Measurements from ENCODE around the gene PLA2G15. TPM values are rescaled to one million over a fixed set of nuclear protein-coding genes. Genes with fewer than 3 reads are reported as not detected.

PLA2G15 gene
- total and polyA plus RNA-seq, 4 donors = 7.2 to 28.4 (median 10.5) TPM

- H3K4me1 ChIP-seq (ENCODE audit: control insufficient read depth in 1 of 2, insufficient read depth in 2 of 2, low read length in 2 of 2) = no peaks in the 10 kb centered on the region
- no peak overlapping the region for H3K27ac ChIP-seq (ENCODE audit: low read depth in 1 of 2, low read length in 2 of 2)
- 68 to 70% methylated on average over 11 of the region's 11 CpGs for WGBS, 2 donors
- H3K36me3 ChIP-seq (ENCODE audit: control insufficient read depth in 1 of 2, insufficient read depth in 2 of 2, low read length in 1 of 2) = peaks cover 5 to 16% of the 10 kb centered on the region in 2 donors
- no peak for DNase-seq
- no peaks in the 10 kb centered on the region for H3K27me3 ChIP-seq (ENCODE audit: control insufficient read depth in 1 of 2, insufficient read depth in 2 of 2, low read length in 1 of 2)
- no peak for ATAC-seq (ENCODE audit: low FRiP score)
- no peak overlapping the region for H3K4me3 ChIP-seq (ENCODE audit: low read length in 2 of 2)
- intact Hi-C loops (cut with DNase I) = no loop called here
- no peaks in the 10 kb centered on the region for H3K9me3 ChIP-seq (ENCODE audit: control insufficient read depth, low read length)
These were observed 54.6 kb downstream of the PLA2G15 start for GRCh38 chr16:68299571-68300453.

GRCh38 chr16:68300734-68301459, 55.7 kb downstream of the PLA2G15 start:
- ATAC-seq (ENCODE audit: low FRiP score) (no peak), DNase-seq (no peak)
- Histone ChIP-seq H3K4me1 (ENCODE audit: control insufficient read depth in 1 of 2, insufficient read depth in 2 of 2, low read length in 2 of 2) (no peaks in the 10 kb centered on the region), H3K9me3 (ENCODE audit: control insufficient read depth, low read length) (no peaks in the 10 kb centered on the region), H3K4me3 (ENCODE audit: low read length in 2 of 2) (no peak overlapping the region), H3K27ac (ENCODE audit: low read depth in 1 of 2, low read length in 2 of 2) (no peak overlapping the region), H3K36me3 (ENCODE audit: control insufficient read depth in 1 of 2, insufficient read depth in 2 of 2, low read length in 1 of 2) (peaks cover 10 to 16% of the 10 kb centered on the region in 2 donors), H3K27me3 (ENCODE audit: control insufficient read depth in 1 of 2, insufficient read depth in 2 of 2, low read length in 1 of 2) (no peaks in the 10 kb centered on the region)
- intact Hi-C loops (cut with DNase I) = no loop called here
- WGBS, 2 donors = 76 to 79% methylated on average over 7 of the region's 7 CpGs

- no peak overlapping the region for H3K4me3 ChIP-seq (ENCODE audit: low read length in 2 of 2)
- ATAC-seq (ENCODE audit: low FRiP score) = no peak
- H3K27ac ChIP-seq (ENCODE audit: low read depth in 1 of 2, low read length in 2 of 2) = no peak overlapping the region
- H3K9me3 ChIP-seq (ENCODE audit: control insufficient read depth, low read length) = no peaks in the 10 kb centered on the region
- DNase-seq = no peak
- H3K27me3 ChIP-seq (ENCODE audit: control insufficient read depth in 1 of 2, insufficient read depth in 2 of 2, low read length in 1 of 2) = no peaks in the 10 kb centered on the region
- H3K36me3 ChIP-seq (ENCODE audit: control insufficient read depth in 1 of 2, insufficient read depth in 2 of 2, low read length in 1 of 2) = peaks cover 5 to 7% of the 10 kb centered on the region in 2 donors
- WGBS, 2 donors = 90 to 94% methylated on average over 3 of the region's 3 CpGs
- peaks cover 0 to 6% of the 10 kb centered on the region in 2 donors for H3K4me1 ChIP-seq (ENCODE audit: control insufficient read depth in 1 of 2, insufficient read depth in 2 of 2, low read length in 2 of 2)
- intact Hi-C loops (cut with DNase I) = no loop called here
These were observed 61.5 kb downstream of the PLA2G15 start for GRCh38 chr16:68306633-68307032.

- ATAC-seq (ENCODE audit: low FRiP score) (no peak), DNase-seq (no peak)
- intact Hi-C loops (cut with DNase I) = loop anchor here (5.0 kb wide), 2 partner anchors 47 to 62 kb away; partner anchors contain the start of genes PLA2G15 (in 1 of the 2) and SLC7A6 (in 1 of the 2)
- H3K36me3 ChIP-seq (ENCODE audit: control insufficient read depth in 1 of 2, insufficient read depth in 2 of 2, low read length in 1 of 2) = peaks cover 0 to 5% of the 10 kb centered on the region in 2 donors
- no peaks in the 10 kb centered on the region for H3K9me3 ChIP-seq (ENCODE audit: control insufficient read depth, low read length)
- no peaks in the 10 kb centered on the region for H3K27me3 ChIP-seq (ENCODE audit: control insufficient read depth in 1 of 2, insufficient read depth in 2 of 2, low read length in 1 of 2)
- H3K27ac ChIP-seq (ENCODE audit: low read depth in 1 of 2, low read length in 2 of 2) = no peak overlapping the region
- peaks cover 0 to 6% of the 10 kb centered on the region in 2 donors for H3K4me1 ChIP-seq (ENCODE audit: control insufficient read depth in 1 of 2, insufficient read depth in 2 of 2, low read length in 2 of 2)
- H3K4me3 ChIP-seq (ENCODE audit: low read length in 2 of 2) = peak overlapping the region in 1 of 2 donors; percentile 73
- 45 to 48% methylated on average over 6 of the region's 6 CpGs for WGBS, 2 donors
These were observed 64.6 kb downstream of the PLA2G15 start for GRCh38 chr16:68309799-68310198.

GRCh38 chr16:68310437-68310773, 65.2 kb downstream of the PLA2G15 start:
- H3K9me3 ChIP-seq (ENCODE audit: control insufficient read depth, low read length) = no peaks in the 10 kb centered on the region
- peaks cover 0 to 2% of the 10 kb centered on the region in 2 donors for H3K36me3 ChIP-seq (ENCODE audit: control insufficient read depth in 1 of 2, insufficient read depth in 2 of 2, low read length in 1 of 2)
- ATAC-seq (ENCODE audit: low FRiP score) (peak; percentile 55), DNase-seq (peak; percentile 67 to 77)
- H3K27me3 ChIP-seq (ENCODE audit: control insufficient read depth in 1 of 2, insufficient read depth in 2 of 2, low read length in 1 of 2) = no peaks in the 10 kb centered on the region
- peak overlapping the region; percentile 73 for H3K4me3 ChIP-seq (ENCODE audit: low read length in 2 of 2)
- H3K4me1 ChIP-seq (ENCODE audit: control insufficient read depth in 1 of 2, insufficient read depth in 2 of 2, low read length in 2 of 2) = peaks cover 0 to 6% of the 10 kb centered on the region in 2 donors
- intact Hi-C loops (cut with DNase I) = loop anchor here (5.0 kb wide), 2 partner anchors 48 to 63 kb away; partner anchors contain the start of genes PLA2G15 (in 1 of the 2) and SLC7A6 (in 1 of the 2)
- H3K27ac ChIP-seq (ENCODE audit: low read depth in 1 of 2, low read length in 2 of 2) = peak overlapping the region in 1 of 2 donors; percentile 11
- 0% methylated on average over 29 of the region's 29 CpGs for WGBS, 2 donors

Small RNA genes within 50 kb of the gene (microRNA-seq; reads per million reads assigned to microRNA genes)
- 0 reads per million in 2 donors for gene MIR6773

Other genes with a start within 250 kb of the PLA2G15 start
- gene DPEP2, start 245.9 kb upstream of the PLA2G15 start, total RNA-seq = 10 to 100 TPM in 1 of 2 donors, 1 to 10 TPM in 1; 1.7 to 10.4 TPM
- gene DPEP2, start 245.9 kb upstream of the PLA2G15 start, polyA plus RNA-seq = 1 to 10 TPM; 1.0 to 2.1 TPM
- not detected for gene DPEP2NB, start 229.5 kb upstream of the PLA2G15 start, total RNA-seq
- not detected for gene DPEP2NB, start 229.5 kb upstream of the PLA2G15 start, polyA plus RNA-seq
- gene DDX28, start 222.1 kb upstream of the PLA2G15 start, total RNA-seq = 1 to 10 TPM; 4.3 to 5.3 TPM
- gene DDX28, start 222.1 kb upstream of the PLA2G15 start, polyA plus RNA-seq = 1 to 10 TPM; 3.6 to 4.8 TPM
- 10 to 100 TPM in 1 of 2 donors, 1 to 10 TPM in 1; 5.4 to 13.1 TPM for gene DUS2, start 222.1 kb upstream of the PLA2G15 start, total RNA-seq
- gene DUS2, start 222.1 kb upstream of the PLA2G15 start, polyA plus RNA-seq = 1 to 10 TPM; 3.0 to 8.9 TPM
- 10 to 100 TPM; 38.1 to 48.4 TPM for gene NFATC3, start 160.0 kb upstream of the PLA2G15 start, total RNA-seq
- gene NFATC3, start 160.0 kb upstream of the PLA2G15 start, polyA plus RNA-seq = 10 to 100 TPM; 10.3 to 10.4 TPM
- gene ESRP2, start 9.2 kb upstream of the PLA2G15 start, total RNA-seq = under 1 TPM; 0.36 to 0.60 TPM
- 1 to 10 TPM in 1 of 2 donors, under 1 TPM in 1; 0.03 to 2.3 TPM for gene ESRP2, start 9.2 kb upstream of the PLA2G15 start, polyA plus RNA-seq
- gene SLC7A6, start 19.2 kb downstream of the PLA2G15 start, total RNA-seq = 10 to 100 TPM; 47.0 to 52.4 TPM
- gene SLC7A6, start 19.2 kb downstream of the PLA2G15 start, polyA plus RNA-seq = 10 to 100 TPM in 1 of 2 donors, 1 to 10 TPM in 1; 2.4 to 12.8 TPM
- 10 to 100 TPM; 13.7 to 21.1 TPM for gene SLC7A6OS, start 65.6 kb downstream of the PLA2G15 start, total RNA-seq
- 1 to 10 TPM; 4.0 to 8.3 TPM for gene SLC7A6OS, start 65.6 kb downstream of the PLA2G15 start, polyA plus RNA-seq
- 10 to 100 TPM; 21.4 to 41.7 TPM for gene PRMT7, start 65.6 kb downstream of the PLA2G15 start, total RNA-seq
- 10 to 100 TPM; 11.0 to 99.2 TPM for gene PRMT7, start 65.6 kb downstream of the PLA2G15 start, polyA plus RNA-seq
- gene SMPD3, start 203.1 kb downstream of the PLA2G15 start, total RNA-seq = 1 to 10 TPM in 1 of 2 donors, under 1 TPM in 1; 0.29 to 1.1 TPM
- gene SMPD3, start 203.1 kb downstream of the PLA2G15 start, polyA plus RNA-seq = 1 to 10 TPM in 1 of 2 donors, not detected in 1; 7.5 TPM